NCI-H146 (cell line): ENCODE measurements around the gene TIGD1.

ENCODE experiments used
- DNase-seq: peaks from one replicate; lab custom pipeline; 2025; lab: John Stamatoyannopoulos, UW

TIGD1 gene

GRCh38 chr2:232501794-232502390 is 48.5 kb downstream of the TIGD1 start:
- no peak for DNase-seq

GRCh38 chr2:232501331-232501771 is 49.0 kb downstream of the TIGD1 start:
- no peak for DNase-seq

- DNase-seq, result no peak
These were observed 51.9 kb downstream of the TIGD1 start for GRCh38 chr2:232498452-232498851.
